ENCODE data around the gene POU2AF1.

DNA sequence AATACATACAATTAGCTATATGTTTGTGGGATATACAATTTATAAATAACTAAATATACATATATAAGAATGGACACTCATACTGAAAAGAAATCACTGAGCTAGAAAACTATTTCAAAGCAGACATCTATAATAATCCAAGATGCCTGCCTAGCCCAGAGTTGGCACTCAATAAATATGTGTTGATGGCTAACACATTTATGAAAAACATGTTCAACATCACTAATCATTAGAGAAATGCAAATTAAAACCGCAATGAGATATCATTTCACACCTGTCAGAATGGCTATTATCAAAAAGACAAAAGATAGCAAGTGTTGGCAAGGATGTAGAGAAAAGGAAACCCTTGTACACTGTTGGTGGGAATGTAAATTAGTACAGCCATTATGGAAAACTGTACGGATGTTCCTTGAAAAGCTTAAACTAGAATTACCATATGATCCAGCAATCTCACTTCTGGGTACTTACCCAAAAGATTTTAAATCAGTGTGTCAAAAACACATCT lies 29.8 kb downstream of the POU2AF1 start:
- TF ChIP-seq, protein P1, sequence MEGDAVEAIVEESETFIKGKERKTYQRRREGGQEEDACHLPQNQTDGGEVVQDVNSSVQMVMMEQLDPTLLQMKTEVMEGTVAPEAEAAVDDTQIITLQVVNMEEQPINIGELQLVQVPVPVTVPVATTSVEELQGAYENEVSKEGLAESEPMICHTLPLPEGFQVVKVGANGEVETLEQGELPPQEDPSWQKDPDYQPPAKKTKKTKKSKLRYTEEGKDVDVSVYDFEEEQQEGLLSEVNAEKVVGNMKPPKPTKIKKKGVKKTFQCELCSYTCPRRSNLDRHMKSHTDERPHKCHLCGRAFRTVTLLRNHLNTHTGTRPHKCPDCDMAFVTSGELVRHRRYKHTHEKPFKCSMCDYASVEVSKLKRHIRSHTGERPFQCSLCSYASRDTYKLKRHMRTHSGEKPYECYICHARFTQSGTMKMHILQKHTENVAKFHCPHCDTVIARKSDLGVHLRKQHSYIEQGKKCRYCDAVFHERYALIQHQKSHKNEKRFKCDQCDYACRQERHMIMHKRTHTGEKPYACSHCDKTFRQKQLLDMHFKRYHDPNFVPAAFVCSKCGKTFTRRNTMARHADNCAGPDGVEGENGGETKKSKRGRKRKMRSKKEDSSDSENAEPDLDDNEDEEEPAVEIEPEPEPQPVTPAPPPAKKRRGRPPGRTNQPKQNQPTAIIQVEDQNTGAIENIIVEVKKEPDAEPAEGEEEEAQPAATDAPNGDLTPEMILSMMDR (IDR thresholded peaks at IDR 0.05; ENCODE audit: low read depth, low read length, poor library complexity, severe bottlenecking) = no peak
- no peak for TF ChIP-seq EZH2phosphoT487 (IDR thresholded peaks at IDR 0.05; ENCODE audit: borderline replicate concordance, low read length)

Measured in DOHH2 (cell line).